Gastrocnemius medialis (tissue), 4 donors: ENCODE results near the gene KIR3DL3.
"Not testable (repeated sequence)": the region's sequence is repeated elsewhere in the genome, so short reads cannot be mapped to it uniquely, and the experiment has no call there.

Experiments used
- CTCF ChIP-seq, 5 experiments: fragments of 450-650 bp in 3 of 5; fragments of 200-600 bp in 2 of 5; sonication (generic) in 2 of 5; IDR thresholded peaks in 4 of 5; conservative IDR thresholded peaks in 1 of 5; 1 replicate in 4 of 5; 2 replicates in 1 of 5; pipeline ENCODE4 v1.5.1; 2016 to 2019; ENCODE audit warnings: antibody characterized with exemption in 5 of 5, mild to moderate bottlenecking in 3 of 5, moderate library complexity in 3 of 5
- POLR2A ChIP-seq, 2 donors: fragments of 450-650 bp; IDR thresholded peaks; one replicate each; pipeline ENCODE4 v1.6.1; 2017; ENCODE audit warnings: antibody characterized with exemption in 2 of 2, mild to moderate bottlenecking in 2 of 2, moderate library complexity in 2 of 2

GRCh38 chr19:54775095-54775815 is 51.0 kb downstream of the KIR3DL3 start:
- TF ChIP-seq CTCF (IDR thresholded peaks at IDR 0.05 in 4 of 5, conservative IDR thresholded peaks at IDR 0.05 in 1 of 5); POLR2A (IDR thresholded peaks at IDR 0.05): not testable (repeated sequence)
